K562 (cell line): ENCODE data around the gene SH3PXD2B. TPM values are rescaled to one million over a fixed set of nuclear protein-coding genes. Genes with fewer than 3 reads are reported as not detected.

Source experiments
- ATAC-seq: fragments of 200-7000 bp; cut with Tn5 transposase; 3 replicates; pipeline ENCODE4 v1.9.1; 2020; ENCODE audit warnings: moderate library complexity
- BruUV-seq: library from RNA; stranded (reverse); fragments of 400-500 nt; replicated peaks from 2 replicates; lab custom pipeline; 2021; lab: Mats Ljungman, UMichigan
- CTCF ChIA-PET: fragments of 300-600 bp; formaldehyde crosslinking; extraction: SDS; loops from one replicate; lab custom pipeline; 2021; ENCODE audit warnings: low intra/inter-chr PET ratio; lab: Yijun Ruan, JAX
- POLR2A ChIA-PET: fragments of 300-600, 350-650 bp; sonication (Branson Sonifier 250); formaldehyde crosslinking; extraction: SDS; loops from one replicate; lab custom pipeline; 2021; ENCODE audit warnings: antibody characterized with exemption, inconsistent platforms; lab: Yijun Ruan, JAX
- DNase-seq, 4 experiments: peaks; one replicate each; pipeline versions ENCODE4 v3.0.0 to v3.0.0-alpha.2; 2011 to 2018; ENCODE audit warnings: low spot score in 3 of 4, mixed read lengths in 3 of 4; ENCODE audit errors: extremely low read depth in 1 of 4
- FAIRE-seq: peaks from 2 replicates; lab custom pipeline; 2011; peaks lifted over from hg19 to GRCh38; lab: Jason Lieb, UNC
- H2AFZ ChIP-seq: 2 replicates; pipeline ENCODE4 v1.6.0; 2011; ENCODE audit warnings: low read depth, low read length, control low read depth, inconsistent platforms
- H3K27ac ChIP-seq: fragments of 200-600 bp; 3 replicates; pipeline ENCODE4 v1.8.0; 2011; ENCODE audit warnings: low read depth, mild to moderate bottlenecking, control low read depth, inconsistent platforms, low read length, moderate library complexity, mixed read lengths; ENCODE audit errors: extremely low read depth
- H3K27me3 ChIP-seq, 2 experiments: fragments of 300-600 bp in 1 of 2; 2 replicates in 1 of 2; 3 replicates in 1 of 2; pipeline versions ENCODE4 v1.6.0 to v1.8.0; 2011; ENCODE audit warnings: inconsistent platforms in 2 of 2, low read length in 2 of 2, mild to moderate bottlenecking in 1 of 2, mixed read lengths in 1 of 2, moderate library complexity in 1 of 2; ENCODE audit not compliant: control insufficient read depth in 2 of 2, insufficient read depth in 2 of 2
- H3K36me3 ChIP-seq: fragments of 300-600 bp; 3 replicates; pipeline ENCODE4 v1.8.0; 2011; ENCODE audit warnings: mild to moderate bottlenecking, low read length, inconsistent platforms; ENCODE audit not compliant: control insufficient read depth, insufficient read depth
- H3K4me1 ChIP-seq, 2 experiments: fragments of 200-600 bp in 1 of 2; replicated peaks in 1 of 2; 2 replicates in 1 of 2; 3 replicates in 1 of 2; pipeline versions ENCODE4 v1.5.1 to v1.8.0; 2011; ENCODE audit warnings: inconsistent platforms in 2 of 2, low read length in 2 of 2, mild to moderate bottlenecking in 1 of 2, mixed read lengths in 1 of 2, moderate library complexity in 1 of 2; ENCODE audit not compliant: control insufficient read depth in 2 of 2, insufficient read depth in 2 of 2
- H3K4me2 ChIP-seq: 2 replicates; pipeline ENCODE4 v1.6.1; 2011; ENCODE audit warnings: low read length, control low read depth, inconsistent platforms, mixed read lengths; ENCODE audit not compliant: insufficient read depth
- H3K4me3 ChIP-seq: fragments of 200-600 bp; sonication (generic), shearing (Covaris generic); 2 replicates; pipeline ENCODE4 v1.5.1; 2016; ENCODE audit warnings: control low read depth, inconsistent platforms
- H3K79me2 ChIP-seq: fragments of 200-600 bp; 3 replicates; pipeline ENCODE4 v1.8.0; 2011; ENCODE audit warnings: low read length, inconsistent platforms; ENCODE audit not compliant: control insufficient read depth, insufficient read depth
- H3K9ac ChIP-seq, 2 experiments: 2 replicates each; pipeline versions ENCODE4 v1.6.0 to v1.6.1; 2011; ENCODE audit warnings: low read depth in 2 of 2, low read length in 2 of 2, control low read depth in 1 of 2, inconsistent platforms in 1 of 2, mild to moderate bottlenecking in 1 of 2, mixed read lengths in 1 of 2; ENCODE audit not compliant: insufficient read depth in 1 of 2
- H3K9me1 ChIP-seq: one replicate; pipeline ENCODE4 v1.6.0; 2011; ENCODE audit warnings: inconsistent platforms, mild to moderate bottlenecking, low read length, moderate library complexity; ENCODE audit not compliant: control insufficient read depth, insufficient read depth
- H3K9me3 ChIP-seq: replicated peaks from 2 replicates; pipeline ENCODE4 v1.5.1; 2011; ENCODE audit warnings: low read depth, low read length, inconsistent platforms; ENCODE audit not compliant: control insufficient read depth, insufficient read depth
- H4K20me1 ChIP-seq: replicated peaks from 2 replicates; pipeline ENCODE4 v1.6.1; 2011; ENCODE audit warnings: low read length, inconsistent platforms, mixed read lengths; ENCODE audit not compliant: control insufficient read depth, insufficient read depth
- BCOR ChIP-seq: fragments of 450-650 bp; IDR thresholded peaks from 2 replicates; pipeline ENCODE4 v1.6.1; 2016
- DACH1 ChIP-seq: fragments of 450-650 bp; IDR thresholded peaks from 2 replicates; pipeline ENCODE4 v1.6.1; 2018; ENCODE audit not compliant: partially characterized antibody
- ERF ChIP-seq: fragments of 450-650 bp; formaldehyde crosslinking; IDR thresholded peaks from 2 replicates; pipeline ENCODE4 v1.4.0; 2020; ENCODE audit warnings: mild to moderate bottlenecking, mixed read lengths
- EZH2 ChIP-seq: IDR thresholded peaks from 2 replicates; pipeline ENCODE4 v1.6.1; 2012; ENCODE audit warnings: low read depth, mild to moderate bottlenecking, inconsistent platforms, low read length, borderline replicate concordance
- HOXB6 ChIP-seq: fragments of 250-450 bp; sonication (Bioruptor Pico); IDR thresholded peaks from 2 replicates; pipeline ENCODE4 v1.5.1; 2022; ENCODE audit warnings: mild to moderate bottlenecking, borderline replicate concordance
- LCOR ChIP-seq: sonication (generic); formaldehyde crosslinking; IDR thresholded peaks from 2 replicates; pipeline ENCODE4 v1.8.0; 2022; ENCODE audit warnings: mild to moderate bottlenecking, missing genetic modification reagents
- TEAD4 ChIP-seq, 2 experiments: sonication (generic) in 1 of 2; formaldehyde crosslinking in 1 of 2; IDR thresholded peaks; 2 replicates each; pipeline versions ENCODE4 v1.6.1 to v1.8.0; 2012 to 2022; ENCODE audit warnings: borderline replicate concordance in 1 of 2, inconsistent platforms in 1 of 2, low read length in 1 of 2, mild to moderate bottlenecking in 1 of 2, missing genetic modification reagents in 1 of 2
- ZBTB8A ChIP-seq: fragments of 450-650 bp; IDR thresholded peaks from 2 replicates; pipeline ENCODE4 v1.6.1; 2018; ENCODE audit warnings: mild to moderate bottlenecking, moderate library complexity; ENCODE audit not compliant: partially characterized antibody
- WGBS: fragments of 100-300 bp; shearing (Covaris generic); methylation state at CpG from one replicate; pipeline ENCODE4 v1.1.6; 2016; ENCODE audit warnings: low coverage, mixed read lengths; ENCODE audit not compliant: insufficient coverage; ENCODE audit errors: missing lambda C conversion rate; 5-methylcytosine and 5-hydroxymethylcytosine counted together
- in situ Hi-C: fragments of 300-500 bp; cut with MboI; formaldehyde crosslinking; loops from 4 replicates; pipeline ENCODE4 v1.15.0; 2018; ENCODE audit warnings: inconsistent platforms, mixed read lengths
- intact Hi-C: fragments of 100-400 bp; cut with micrococcal nuclease; formaldehyde crosslinking; loops from 2 replicates; pipeline ENCODE4 v1.14.2; 2022
- polyA plus RNA-seq, 8 experiments: library from polyadenylated mRNA; depleted of rRNA in 4 of 8; stranded (reverse) in 5 of 8; unstranded in 3 of 8; fragments of >200 nt; fragmentation: Nextera tagmentation in 2 of 8; fragmentation: Illumina TruSeq in 1 of 8; extraction: Ambion mirVana in 2 of 8; extraction: Trizol in 1 of 8; gene quantifications; 2 replicates each; pipeline versions ENCODE4 v1.2.1 to v1.2.3, GENCODE V29; 2011 to 2014; ENCODE audit warnings: inconsistent platforms in 1 of 8, missing spikeins in 1 of 8
- total RNA-seq, 7 experiments: library from RNA; depleted of rRNA in 6 of 7; stranded (reverse); fragments of >200 nt in 6 of 7; fragmentation: Illumina TruSeq in 2 of 7; extraction: Trizol in 2 of 7; gene quantifications; 2 replicates each; pipeline versions ENCODE4 v1.2.1 to v1.2.3, GENCODE V29; 2011 to 2021; ENCODE audit warnings: low replicate concordance in 1 of 7

The SH3PXD2B gene
- total and polyA plus RNA-seq, 9 of the 15 experiments (the other 6 are each of a cell fraction or from before 2014, with no cell fraction given): 0.04 to 0.66 (median 0.19) TPM

DNA sequence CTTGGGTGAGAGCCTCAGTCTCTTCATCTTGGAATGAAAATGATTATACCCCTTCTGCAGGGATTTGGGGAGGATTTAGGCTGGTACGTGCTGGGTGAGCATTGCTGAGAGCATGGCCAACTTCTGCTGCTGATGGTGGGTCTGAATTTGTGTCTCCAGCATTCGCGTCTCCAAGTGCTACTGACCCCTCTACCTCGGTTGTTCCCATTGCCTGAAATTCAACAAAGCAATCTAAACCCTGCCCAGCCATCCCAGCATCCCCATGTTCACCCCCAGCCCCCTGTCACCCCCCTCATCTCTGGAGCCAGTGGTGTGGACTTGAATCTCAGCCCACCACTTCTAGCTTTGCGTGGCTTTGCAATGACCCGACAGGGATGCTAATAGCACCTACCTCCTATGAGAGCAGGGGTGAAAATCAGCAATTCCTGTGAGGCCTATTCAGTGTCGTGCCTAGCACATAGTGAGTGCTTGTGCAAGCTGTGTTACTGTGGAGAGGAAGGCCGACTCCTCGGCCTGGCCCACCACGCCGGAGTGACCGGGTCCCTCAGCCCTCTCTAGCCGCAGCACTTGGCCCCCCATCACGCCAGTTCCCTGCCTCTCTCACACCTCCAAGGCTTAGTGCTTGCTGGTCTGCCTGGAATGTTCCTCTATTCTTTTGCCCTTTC is 43.4 kb upstream of the SH3PXD2B start:
- Histone ChIP-seq H3K9ac (no peak overlapping the region), H3K27ac (no peak overlapping the region), H2AFZ (no peak overlapping the region), H3K9me3 (no peaks in the 10 kb centered on the region), H3K79me2 (no peaks in the 10 kb centered on the region), H4K20me1 (no peaks in the 10 kb centered on the region), H3K4me3 (no peak overlapping the region), H3K4me1 (no peaks in the 10 kb centered on the region; a peak in 1 of 5 replicates), H3K9me1 (no peaks in the 10 kb centered on the region), H3K27me3 (peaks cover 23 to 63% of the 10 kb centered on the region in 2 experiments), H3K36me3 (no peaks in the 10 kb centered on the region), H3K4me2 (no peak overlapping the region)
- CTCF ChIA-PET: no interaction called here
- ATAC-seq (no peak), FAIRE-seq (no peak), DNase-seq (no peak)
- in situ Hi-C loops: no loop called here
- intact Hi-C loops: no loop called here
- TF ChIP-seq HOXB6 (CRISPR knock-in tag): no peak
- WGBS: under 1% methylated on average over 14 of the region's 14 CpGs
- POLR2A ChIA-PET: no interaction called here
- BruUV-seq: no TSS peak

DNA sequence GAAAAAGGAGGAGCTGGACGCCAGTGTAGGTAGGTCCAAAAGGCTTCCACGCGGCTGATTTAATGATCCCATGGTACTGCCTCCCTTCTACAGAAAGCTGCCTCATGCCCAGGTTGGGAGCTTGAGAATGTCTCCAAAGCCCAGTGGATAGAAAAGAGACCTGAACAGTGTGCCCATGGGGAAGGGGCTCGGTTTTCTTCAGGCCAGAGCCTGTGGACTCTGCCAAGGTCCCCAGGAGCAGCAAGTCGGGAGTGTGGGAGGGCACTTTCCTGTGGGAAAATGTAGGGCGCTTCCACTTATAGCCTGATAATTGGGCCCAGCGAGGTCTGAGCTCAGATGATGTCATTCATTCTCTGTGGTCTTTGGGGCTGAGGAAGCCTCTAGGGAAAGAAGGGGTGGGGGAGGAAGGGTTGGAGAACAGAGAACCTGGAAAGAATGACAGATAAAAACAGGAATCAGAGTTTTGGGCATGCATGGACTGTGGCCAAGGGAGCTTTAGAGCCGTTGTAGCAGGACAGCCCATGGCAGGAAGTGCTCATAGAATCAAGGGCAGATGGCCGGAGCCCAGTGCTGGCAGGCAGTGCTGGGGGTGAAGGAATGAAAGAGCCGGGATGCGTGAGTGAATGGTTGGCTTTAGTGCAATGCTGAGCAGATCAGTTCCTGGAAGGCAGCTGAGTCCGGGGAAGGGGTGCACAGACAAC is 42.5 kb upstream of the SH3PXD2B start:
- Histone ChIP-seq H3K79me2 (no peaks in the 10 kb centered on the region), H3K9me3 (no peaks in the 10 kb centered on the region), H3K4me1 (no peaks in the 10 kb centered on the region), H3K27ac (no peak overlapping the region), H3K36me3 (no peaks in the 10 kb centered on the region), H2AFZ (no peak overlapping the region), H3K27me3 (peaks cover 26 to 68% of the 10 kb centered on the region in 2 experiments), H3K9ac (no peak overlapping the region), H3K4me2 (no peak overlapping the region), H3K4me3 (no peak overlapping the region), H4K20me1 (0 out of 2 replicates have a peak, but pooled peaks cover 4% of the 10 kb centered on the region), H3K9me1 (no peaks in the 10 kb centered on the region)
- ChIA-PET CTCF (no interaction called here), POLR2A (interaction anchor here (0.6 kb wide), 1 partner anchor 648 kb away, joined by 3 read pairs; no protein-coding TSS in a partner anchor)
- under 1% methylated on average over 12 of the region's 12 CpGs for WGBS
- intact Hi-C loops (no loop called here), in situ Hi-C loops (no loop called here)
- TF ChIP-seq EZH2 (no peak), TEAD4 (IDR thresholded peaks at IDR 0.05; ENCODE audit: low read length) (no peak), TEAD4 (CRISPR knock-in tag; IDR thresholded peaks at IDR 0.05; ENCODE audit: borderline replicate concordance) (no peak), DACH1 (no peak), ERF (no peak), ZBTB8A (no peak), LCOR (no peak), BCOR (no peak)
- ATAC-seq (no peak), FAIRE-seq (no peak), DNase-seq (no peak)
- no TSS peak for BruUV-seq
